D341Med (cell line): ENCODE data around the gene RAI1.
"Not testable (repeated sequence)": the region's sequence is repeated elsewhere in the genome, so short reads cannot be mapped to it uniquely, and the experiment has no call there.

Source experiments
- DNase-seq: peaks from one replicate; pipeline ENCODE4 v3.0.0; 2012; ENCODE audit warnings: low spot score

RAI1 gene

GRCh38 chr17:17681187-17681743, at the start of gene RAI1:
Gene RAI1, plus strand, starts transcription at chr17:17681458. Its CDS starts 111,491 bp downstream, at chr17:17792949.
- peak; percentile 91 for DNase-seq

- not testable (repeated sequence) for DNase-seq
Observed at GRCh38 chr17:17632690-17633089, 48.6 kb upstream of the RAI1 start.

DNA sequence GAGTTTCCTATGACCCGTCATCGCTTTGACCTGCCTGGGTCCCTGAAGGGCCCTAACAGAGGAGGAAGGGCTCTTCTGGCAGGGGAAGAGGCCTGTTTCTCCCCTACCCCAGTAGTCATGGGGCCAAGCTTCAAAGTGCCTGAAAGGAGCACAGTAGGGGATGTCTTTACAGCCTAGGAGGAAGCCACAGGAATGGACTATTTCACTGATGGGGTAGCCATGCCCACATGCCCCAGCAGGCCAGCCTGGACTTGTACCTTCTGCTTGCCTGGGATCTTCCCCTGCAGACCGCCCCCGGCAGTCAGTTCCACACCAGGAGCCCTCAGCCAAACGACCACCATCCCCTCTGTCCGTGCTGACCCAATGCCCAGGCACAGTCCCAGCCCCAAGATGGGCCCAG, 47.9 kb upstream of the RAI1 start:
- DNase-seq, result no peak

GRCh38 chr17:17635126-17635525, 46.1 kb upstream of the RAI1 start:
- DNase-seq, result no peak

DNA sequence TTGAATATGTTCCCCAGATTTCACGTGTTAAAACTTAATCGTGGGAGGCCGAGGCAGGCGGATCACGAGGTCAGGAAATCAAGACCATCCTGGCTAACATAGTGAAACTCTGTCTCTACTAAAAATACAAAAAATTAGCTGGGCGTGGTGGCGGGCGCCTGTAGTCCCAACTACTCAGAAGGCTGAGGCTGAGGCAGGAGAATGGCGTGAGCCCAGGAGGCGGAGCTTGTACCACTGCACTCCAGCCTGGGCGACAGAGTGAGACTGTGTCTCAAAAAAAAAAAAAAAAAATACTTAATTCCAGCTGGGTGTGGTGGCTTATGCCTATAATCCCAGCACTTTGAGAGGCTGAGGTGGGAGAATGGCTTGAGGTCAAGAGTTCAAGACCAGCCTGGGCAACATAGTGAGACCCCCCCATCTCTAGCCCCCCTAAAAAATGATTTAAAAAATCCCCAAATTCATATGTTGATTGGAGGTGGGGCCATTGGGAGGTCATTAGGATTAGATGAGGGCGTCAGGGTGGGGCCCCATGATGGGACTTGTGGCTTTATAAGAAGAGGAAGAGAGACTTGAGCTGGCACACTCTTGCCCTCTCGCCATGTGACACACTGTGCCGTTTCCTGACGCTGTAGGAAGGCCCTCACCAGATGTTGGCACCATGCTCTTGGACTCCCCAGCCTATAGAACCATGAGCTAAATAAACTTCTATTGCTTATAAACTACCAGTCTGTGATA, 45.6 kb upstream of the RAI1 start:
- DNase-seq, result not testable (repeated sequence)

GRCh38 chr17:17636272-17636885, 44.9 kb upstream of the RAI1 start:
- DNase-seq, result no peak

GRCh38 chr17:17638467-17638866, 42.8 kb upstream of the RAI1 start:
- no peak for DNase-seq

GRCh38 chr17:17639661-17640270, 41.5 kb upstream of the RAI1 start:
- DNase-seq, result not testable (repeated sequence)

DNA sequence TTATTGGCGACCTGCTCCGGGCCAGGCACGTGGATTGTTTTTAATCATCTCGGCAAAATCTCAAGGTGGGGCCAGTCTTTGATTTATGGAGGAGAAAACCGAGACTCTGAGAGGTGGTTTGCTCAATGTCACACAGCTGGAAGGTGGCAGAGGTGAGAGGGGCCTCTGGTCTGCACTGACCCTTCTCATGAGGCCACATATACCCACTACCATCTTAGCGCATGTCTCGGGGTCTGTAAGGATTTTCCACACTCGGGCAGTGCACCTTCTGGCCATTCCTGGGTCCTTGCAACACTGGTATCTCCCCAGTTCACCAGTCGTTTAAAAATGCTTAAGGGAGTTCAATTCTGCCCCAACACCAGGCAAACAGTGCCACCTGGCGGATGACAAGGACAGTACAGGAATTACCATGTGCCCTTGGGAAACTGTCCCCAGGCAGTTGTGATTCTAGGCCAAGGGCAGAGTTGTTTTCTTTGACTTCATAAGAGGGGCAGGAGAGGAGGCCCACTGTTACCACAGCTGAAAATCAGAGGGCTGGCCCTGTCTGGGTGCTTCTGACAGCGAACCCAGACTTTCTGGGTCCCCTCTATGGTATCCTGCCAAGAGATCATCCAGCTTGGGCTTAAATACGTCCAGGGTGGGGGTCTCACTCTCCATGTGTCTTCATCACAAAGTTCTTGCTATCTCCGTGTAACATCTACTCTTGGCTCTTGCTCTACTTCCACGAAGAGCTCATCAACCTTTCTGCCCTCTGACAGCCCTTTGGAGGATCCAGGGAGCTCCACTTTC, 39.4 kb upstream of the RAI1 start:
- peak; percentile 68 for DNase-seq

GRCh38 chr17:17645148-17645547, 36.1 kb upstream of the RAI1 start:
- DNase-seq, result not testable (repeated sequence)

GRCh38 chr17:17645961-17646360, 35.3 kb upstream of the RAI1 start:
- DNase-seq, result no peak

DNA sequence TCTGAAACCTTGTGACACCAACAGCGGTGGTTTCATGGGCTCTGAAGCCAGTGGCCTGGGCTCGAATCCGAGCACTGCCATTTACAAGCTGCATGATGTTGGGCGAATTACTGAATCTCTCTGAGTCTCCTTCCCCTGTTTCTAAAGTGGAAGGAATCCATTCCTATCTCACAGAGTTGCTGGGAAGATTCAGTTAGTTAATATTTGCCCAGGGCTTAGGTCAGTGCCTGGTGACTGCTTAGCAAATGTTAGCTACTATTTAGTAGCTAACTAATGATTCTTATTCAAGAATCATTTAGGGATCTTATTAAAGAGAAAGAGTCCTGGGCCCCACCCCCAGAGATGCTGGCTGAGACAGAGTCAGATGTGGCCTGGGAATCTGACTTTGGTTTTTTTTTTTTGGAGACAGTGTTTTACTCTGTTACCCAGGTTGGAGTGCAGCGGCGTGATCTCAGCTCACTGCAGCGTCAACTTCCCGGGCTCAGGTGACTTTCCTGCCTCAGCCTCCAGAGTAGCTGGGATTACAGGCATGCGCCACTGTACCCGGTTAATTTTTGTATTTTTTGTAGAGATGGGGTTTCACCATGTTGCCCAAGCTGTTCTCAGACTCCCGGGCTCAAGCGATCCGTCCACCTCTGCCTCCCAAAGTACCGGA, 33.6 kb upstream of the RAI1 start:
- DNase-seq, result no peak

DNA sequence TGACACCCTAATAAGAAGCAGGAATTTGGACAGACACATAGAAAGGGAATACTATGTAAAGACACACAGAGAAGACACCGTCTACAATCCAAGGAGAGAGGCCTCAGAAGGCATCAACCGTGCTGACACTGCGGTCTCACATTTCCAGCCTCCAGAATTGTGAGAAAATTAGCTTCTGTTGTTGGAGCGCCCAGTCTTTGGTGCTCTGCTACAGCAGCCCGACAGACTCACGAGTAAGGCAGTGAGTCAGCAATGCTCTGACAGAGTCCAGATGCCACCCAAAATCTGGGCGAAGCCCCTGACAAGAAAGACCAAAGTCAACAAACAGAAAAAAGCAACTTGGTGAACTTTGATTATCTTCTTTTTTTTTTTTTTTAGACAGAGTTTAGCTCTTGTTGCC, 32.5 kb upstream of the RAI1 start:
- DNase-seq, result no peak

GRCh38 chr17:17650959-17651358, 30.3 kb upstream of the RAI1 start:
- no peak for DNase-seq

DNA sequence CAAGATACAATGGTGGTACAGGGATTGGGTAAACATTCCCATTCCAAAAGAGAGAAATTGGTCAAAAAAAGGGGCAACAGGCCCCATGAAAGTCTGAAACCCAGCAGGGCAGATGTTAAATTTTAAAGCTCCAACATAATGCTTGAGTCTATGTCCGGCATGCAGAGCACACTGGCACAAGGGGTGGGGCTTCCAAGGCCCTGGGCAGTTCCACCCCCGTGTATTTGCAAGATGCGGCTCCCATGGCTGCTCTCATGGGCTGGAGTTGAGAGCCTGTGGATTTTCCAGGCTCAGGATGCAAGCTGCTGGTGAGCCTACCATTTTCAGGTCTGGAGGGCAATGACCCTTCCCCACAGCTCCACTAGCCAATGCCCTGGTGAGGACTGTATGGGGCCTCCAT, 27.9 kb upstream of the RAI1 start:
- DNase-seq, result no peak

- no peak for DNase-seq
Observed at GRCh38 chr17:17659340-17659739, 21.9 kb upstream of the RAI1 start.

- DNase-seq, result no peak
Observed at GRCh38 chr17:17661134-17661533, 20.1 kb upstream of the RAI1 start.

DNA sequence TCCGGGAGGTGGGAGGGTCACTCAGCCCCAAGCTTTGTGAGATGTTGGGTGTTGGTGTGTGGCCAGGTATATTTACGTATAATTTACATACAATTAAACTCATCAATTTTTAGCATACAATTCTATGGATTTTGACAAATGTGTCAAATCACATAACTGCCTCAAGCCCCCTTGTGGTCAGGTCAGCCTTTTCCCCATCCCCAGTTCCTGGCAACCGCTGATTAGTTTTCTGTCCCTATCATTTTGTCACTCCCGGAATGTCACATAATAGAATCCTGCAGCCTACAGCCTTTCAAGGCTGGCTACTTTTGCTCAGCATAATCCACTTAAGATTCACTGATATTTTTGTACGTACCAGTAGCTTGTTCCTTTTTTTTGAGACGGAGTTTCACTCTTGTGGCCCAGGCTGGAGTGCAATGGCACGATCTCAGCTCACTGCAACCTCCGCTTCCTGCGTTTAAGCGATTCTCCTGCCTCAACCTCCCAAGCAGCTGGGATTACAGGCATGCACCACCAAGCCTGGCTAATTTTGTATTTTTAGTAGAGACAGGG, 19.3 kb upstream of the RAI1 start:
- DNase-seq, result no peak

- DNase-seq, result peak; percentile 56
Observed at GRCh38 chr17:17663160-17664063, 17.8 kb upstream of the RAI1 start.

GRCh38 chr17:17664064-17664452, 17.2 kb upstream of the RAI1 start:
- no peak for DNase-seq
